ENCODE data around the gene NIBAN1. TPM values are rescaled to one million over a fixed set of nuclear protein-coding genes. Genes with fewer than 3 reads are reported as not detected.

The NIBAN1 gene
- total RNA-seq, 1 donor from 2014 or later, result 11.0 TPM

GRCh38 chr1:184972315-184973055, 1.8 kb downstream of the NIBAN1 start:
- no peaks in the 10 kb centered on the region for H3K36me3 Mint-ChIP-seq (ENCODE audit: insufficient read depth)
- peak overlapping the region; percentile 86 for H3K4me3 Mint-ChIP-seq (ENCODE audit: low read depth)
- no peak for TF ChIP-seq CTCF (IDR thresholded peaks at IDR 0.05; ENCODE audit: unreplicated experiment)
- H3K27ac Mint-ChIP-seq, result no peak overlapping the region
- H3K9me3 Mint-ChIP-seq (ENCODE audit: low read depth), result peaks cover 1% of the 10 kb centered on the region
- H3K4me1 Mint-ChIP-seq (ENCODE audit: low read depth), result peaks cover 31% of the 10 kb centered on the region
- peaks cover 19% of the 10 kb centered on the region for H3K27me3 Mint-ChIP-seq
- no peak for DNase-seq (ENCODE audit: low spot score, unreplicated experiment)

DNA sequence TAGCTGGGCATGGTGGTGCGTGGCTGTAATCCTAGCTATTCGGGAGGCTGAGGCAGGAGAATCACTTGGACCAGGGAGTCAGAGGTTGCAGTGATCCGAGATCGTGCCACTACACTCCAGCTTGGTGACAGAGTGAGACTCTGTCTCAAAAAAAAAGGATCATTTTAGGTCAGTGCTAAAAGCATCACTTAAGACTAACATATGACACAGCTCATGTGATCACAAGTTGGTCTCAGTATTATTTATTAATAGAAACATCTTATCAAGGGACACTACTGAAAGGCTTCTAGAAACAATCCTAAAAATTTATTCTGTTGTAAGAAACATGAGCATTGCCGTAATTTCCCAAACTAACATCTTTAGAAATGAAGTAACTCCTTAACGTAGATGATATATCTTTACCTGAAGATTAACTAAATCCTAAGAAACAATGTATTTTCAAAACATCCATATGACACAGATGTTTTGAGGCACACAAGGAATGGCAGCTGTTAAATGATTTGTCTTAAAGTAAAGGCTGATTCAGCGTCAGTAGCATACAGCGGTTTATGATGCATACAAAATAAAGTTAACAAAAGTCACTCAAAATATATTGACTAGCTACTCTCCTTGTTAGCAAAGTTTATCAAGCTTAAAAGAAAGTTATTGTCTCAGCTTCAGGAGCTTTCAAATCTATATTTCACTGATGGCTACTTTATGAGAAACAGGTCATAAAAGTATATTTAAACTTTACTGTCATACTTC, 2.6 kb downstream of the NIBAN1 start:
- Mint-ChIP-seq H3K4me1 (ENCODE audit: low read depth) (peaks cover 32% of the 10 kb centered on the region), H3K36me3 (ENCODE audit: insufficient read depth) (no peaks in the 10 kb centered on the region), H3K4me3 (ENCODE audit: low read depth) (no peak overlapping the region), H3K27me3 (peaks cover 19% of the 10 kb centered on the region), H3K9me3 (ENCODE audit: low read depth) (no peaks in the 10 kb centered on the region), H3K27ac (no peak overlapping the region)
- no peak for TF ChIP-seq CTCF (IDR thresholded peaks at IDR 0.05; ENCODE audit: unreplicated experiment)
- no peak for DNase-seq (ENCODE audit: low spot score, unreplicated experiment)

DNA sequence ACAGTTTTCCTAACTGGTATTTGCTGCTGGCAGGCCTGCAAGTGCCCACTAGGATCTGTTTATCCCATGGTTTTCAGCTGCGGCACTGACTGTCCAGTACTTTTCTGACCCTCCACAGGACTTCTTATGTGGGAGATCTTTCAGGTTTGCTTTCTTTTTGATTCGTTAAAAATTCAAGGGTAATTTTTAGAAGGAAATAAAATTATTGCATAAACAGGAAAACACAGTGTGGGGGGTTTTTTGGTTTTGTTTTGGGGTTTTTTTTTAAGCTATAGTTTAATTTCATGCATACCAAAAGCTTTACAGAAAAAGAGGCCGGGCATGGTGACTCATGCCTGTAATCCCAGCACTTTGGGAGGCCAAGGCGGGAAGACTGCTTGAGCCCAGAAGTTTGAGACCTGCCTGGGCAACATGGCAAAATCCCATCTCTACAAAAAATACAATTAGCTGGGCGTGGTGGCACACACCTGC, 3.6 kb downstream of the NIBAN1 start:
- Mint-ChIP-seq H3K4me1 (ENCODE audit: low read depth) (peaks cover 25% of the 10 kb centered on the region), H3K27me3 (peaks cover 19% of the 10 kb centered on the region), H3K9me3 (ENCODE audit: low read depth) (no peaks in the 10 kb centered on the region), H3K27ac (no peak overlapping the region), H3K4me3 (ENCODE audit: low read depth) (no peak overlapping the region), H3K36me3 (ENCODE audit: insufficient read depth) (no peaks in the 10 kb centered on the region)
- no peak for TF ChIP-seq CTCF (IDR thresholded peaks at IDR 0.05; ENCODE audit: unreplicated experiment)
- DNase-seq (ENCODE audit: low spot score, unreplicated experiment), result no peak

DNA sequence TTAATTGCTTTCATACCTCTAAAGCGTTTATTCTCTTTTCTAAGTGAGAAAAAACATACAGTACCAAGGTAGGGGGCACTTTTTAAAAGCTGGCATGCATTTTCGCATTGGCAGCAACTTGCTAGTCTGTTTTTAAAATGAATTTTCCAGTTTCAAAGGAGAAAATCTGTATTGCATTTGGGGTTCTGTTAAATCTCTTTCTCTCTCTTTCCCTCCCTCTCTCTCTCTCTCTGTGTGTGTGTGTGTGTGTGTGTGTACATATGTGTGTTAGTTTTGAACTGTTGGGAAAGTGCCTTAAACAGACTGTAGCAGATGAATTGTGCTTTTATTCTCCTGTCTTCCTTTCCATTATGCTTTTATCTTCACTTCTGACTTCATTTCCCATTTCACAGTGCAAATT, 7.3 kb downstream of the NIBAN1 start:
- no peak overlapping the region for H3K4me3 Mint-ChIP-seq (ENCODE audit: low read depth)
- H3K27me3 Mint-ChIP-seq, result peaks cover 6% of the 10 kb centered on the region
- no peaks in the 10 kb centered on the region for H3K9me3 Mint-ChIP-seq (ENCODE audit: low read depth)
- DNase-seq (ENCODE audit: low spot score, unreplicated experiment), result no peak
- peaks cover 8% of the 10 kb centered on the region for H3K4me1 Mint-ChIP-seq (ENCODE audit: low read depth)
- peaks cover 3% of the 10 kb centered on the region for H3K36me3 Mint-ChIP-seq (ENCODE audit: insufficient read depth)
- no peak overlapping the region for H3K27ac Mint-ChIP-seq
- TF ChIP-seq CTCF (IDR thresholded peaks at IDR 0.05; ENCODE audit: unreplicated experiment), result no peak

DNA sequence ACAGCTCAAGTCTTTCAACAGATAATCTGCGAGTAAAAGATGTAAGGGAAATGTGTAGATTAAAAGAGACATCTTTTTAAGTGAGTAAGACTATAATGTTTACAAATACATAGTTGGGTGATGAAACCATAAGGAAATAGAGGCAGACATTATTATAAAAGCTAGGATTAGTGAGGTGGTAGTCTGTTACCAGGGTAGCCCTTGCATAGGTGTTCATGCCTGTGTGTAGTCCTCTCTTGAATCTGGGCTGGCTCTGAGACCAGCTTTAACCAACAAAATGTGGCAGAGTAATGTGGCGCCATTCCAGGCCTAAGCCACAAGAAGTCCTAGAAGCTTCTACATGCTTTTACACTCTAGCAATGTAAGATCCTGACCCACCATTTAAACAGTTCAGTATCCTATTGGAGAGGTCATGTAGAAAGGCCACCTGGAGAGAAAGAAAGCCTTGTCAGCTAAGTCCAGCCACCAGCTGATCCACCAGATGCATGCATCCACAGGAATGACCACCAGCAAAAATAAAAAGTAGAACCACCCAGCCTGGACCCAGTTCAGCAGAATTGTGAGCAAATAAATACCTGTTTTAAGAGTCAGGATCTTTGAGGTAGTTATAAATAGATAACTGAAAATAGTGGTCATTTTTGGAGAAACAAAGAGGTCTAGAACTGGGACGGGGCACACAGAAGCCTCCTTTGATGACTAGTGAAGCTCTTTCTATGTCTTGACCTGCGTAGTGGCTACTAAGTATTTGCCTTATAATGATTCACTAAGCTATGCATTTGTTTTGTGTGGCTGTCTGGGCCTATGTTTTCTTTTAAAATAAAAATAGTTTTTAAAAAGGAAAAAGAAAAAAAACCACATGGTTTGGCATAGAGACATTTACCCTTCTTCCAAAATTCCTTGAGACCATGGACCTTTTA, 8.1 kb downstream of the NIBAN1 start:
- no peak for TF ChIP-seq CTCF (IDR thresholded peaks at IDR 0.05; ENCODE audit: unreplicated experiment)
- Mint-ChIP-seq H3K27ac (no peak overlapping the region), H3K27me3 (peaks cover 6% of the 10 kb centered on the region), H3K4me3 (ENCODE audit: low read depth) (no peak overlapping the region), H3K36me3 (ENCODE audit: insufficient read depth) (peaks cover 5% of the 10 kb centered on the region), H3K4me1 (ENCODE audit: low read depth) (peaks cover 8% of the 10 kb centered on the region), H3K9me3 (ENCODE audit: low read depth) (peaks cover 2% of the 10 kb centered on the region)
- no peak for DNase-seq (ENCODE audit: low spot score, unreplicated experiment)

Data from progenitor cell of endocrine pancreas (in vitro differentiated cells).